IMR-90 (cell line): ENCODE data around the gene CASZ1. TPM values are rescaled to one million over a fixed set of nuclear protein-coding genes. Genes with fewer than 3 reads are reported as not detected.

Experiments
- ATAC-seq: fragments of 200-7000 bp; cut with Tn5 transposase; 2 replicates; pipeline ENCODE4 v1.9.1; 2020; ENCODE audit warnings: low read depth, mild to moderate bottlenecking, moderate library complexity
- BruUV-seq: library from RNA; stranded (reverse); fragments of 400-500 nt; replicated peaks from 2 replicates; lab custom pipeline; 2021; lab: Mats Ljungman, UMichigan
- CTCF ChIA-PET: fragments of 300-600 bp; formaldehyde crosslinking; extraction: SDS; loops from one replicate; lab custom pipeline; 2021; ENCODE audit warnings: antibody characterized with exemption; lab: Yijun Ruan, JAX
- POLR2A ChIA-PET: fragments of 300-600 bp; sonication (Branson Sonifier 250); formaldehyde crosslinking; loops from one replicate; lab custom pipeline; 2022; ENCODE audit warnings: antibody characterized with exemption; ENCODE audit not compliant: unreplicated experiment; lab: Charles Lee
- DNase-seq: peaks from one replicate; pipeline ENCODE4 v3.0.0; 2013
- H2AFZ ChIP-seq: replicated peaks from 2 replicates; pipeline ENCODE3; 2013; ENCODE audit warnings: low read length, mild to moderate bottlenecking; ENCODE audit not compliant: poor library complexity
- H2AK5ac ChIP-seq: 2 replicates; pipeline ENCODE4 v1.6.1; 2013; ENCODE audit warnings: low read depth, low read length, inconsistent platforms
- H2AK9ac ChIP-seq: replicated peaks from 2 replicates; pipeline ENCODE3; 2013; ENCODE audit warnings: mild to moderate bottlenecking, low read depth, low read length, moderate library complexity; ENCODE audit not compliant: poor library complexity
- H2BK120ac ChIP-seq: 2 replicates; pipeline ENCODE4 v1.6.1; 2013; ENCODE audit warnings: low read depth, low read length, inconsistent platforms
- H2BK15ac ChIP-seq: 3 replicates; pipeline ENCODE4 v1.6.1; 2013; ENCODE audit warnings: low read depth, low read length, inconsistent platforms
- H2BK20ac ChIP-seq: 2 replicates; pipeline ENCODE4 v1.6.1; 2013; ENCODE audit warnings: low read depth, mild to moderate bottlenecking, inconsistent platforms, low read length, moderate library complexity
- H2BK5ac ChIP-seq: 2 replicates; pipeline ENCODE4 v1.6.1; 2013; ENCODE audit warnings: mild to moderate bottlenecking, low read depth, low read length, inconsistent platforms; ENCODE audit not compliant: poor library complexity, severe bottlenecking
- H3K14ac ChIP-seq: replicated peaks from 2 replicates; pipeline ENCODE4 v1.6.1; 2013; ENCODE audit warnings: low read depth, low read length, inconsistent platforms
- H3K18ac ChIP-seq: 2 replicates; pipeline ENCODE4 v1.6.1; 2013; ENCODE audit warnings: low read depth, low read length, control low read depth
- H3K23ac ChIP-seq: 2 replicates; pipeline ENCODE4 v1.6.1; 2013; ENCODE audit warnings: low read depth, low read length, inconsistent platforms
- H3K27ac ChIP-seq: 2 replicates; pipeline ENCODE4 v1.5.1; 2013; ENCODE audit warnings: mild to moderate bottlenecking, control low read depth, low read length; ENCODE audit not compliant: insufficient read depth
- H3K27me3 ChIP-seq: 2 replicates; pipeline ENCODE4 v1.6.1; 2013; ENCODE audit warnings: low read length; ENCODE audit not compliant: control insufficient read depth, insufficient read depth
- H3K36me3 ChIP-seq: 2 replicates; pipeline ENCODE4 v1.6.1; 2013; ENCODE audit warnings: low read length, mixed read lengths; ENCODE audit not compliant: control insufficient read depth, insufficient read depth
- H3K4ac ChIP-seq: 2 replicates; pipeline ENCODE4 v1.6.1; 2013; ENCODE audit warnings: low read depth, low read length, inconsistent platforms
- H3K4me1 ChIP-seq: 2 replicates; pipeline ENCODE4 v1.6.1; 2013; ENCODE audit warnings: low read length, mixed read lengths; ENCODE audit not compliant: control insufficient read depth, insufficient read depth
- H3K4me2 ChIP-seq: 2 replicates; pipeline ENCODE4 v1.6.1; 2013; ENCODE audit warnings: low read depth, mild to moderate bottlenecking, control low read depth, low read length, moderate library complexity
- H3K4me3 ChIP-seq: 2 replicates; pipeline ENCODE4 v1.5.1; 2013; ENCODE audit warnings: low read depth, mild to moderate bottlenecking, control low read depth, low read length, moderate library complexity; ENCODE audit not compliant: insufficient read depth
- H3K56ac ChIP-seq: 2 replicates; pipeline ENCODE4 v1.6.1; 2013; ENCODE audit warnings: low read length, inconsistent platforms; ENCODE audit not compliant: insufficient read depth; ENCODE audit errors: extremely low read depth
- H3K79me1 ChIP-seq, 2 experiments: 2 replicates each; pipeline ENCODE4 v1.6.1; 2013; ENCODE audit warnings: low read length in 2 of 2, inconsistent platforms in 1 of 2, low read depth in 1 of 2
- H3K9ac ChIP-seq: 2 replicates; pipeline ENCODE4 v1.6.1; 2013; ENCODE audit warnings: low read depth, low read length, control low read depth
- H3K9me1 ChIP-seq: 2 replicates; pipeline ENCODE4 v1.6.1; 2013; ENCODE audit warnings: low read length, inconsistent platforms; ENCODE audit not compliant: insufficient read depth
- H3K9me3 ChIP-seq: 2 replicates; pipeline ENCODE4 v1.6.1; 2013; ENCODE audit warnings: low read length; ENCODE audit not compliant: control insufficient read depth, insufficient read depth
- H4K20me1 ChIP-seq: 2 replicates; pipeline ENCODE4 v1.6.1; 2013; ENCODE audit warnings: low read length, inconsistent platforms; ENCODE audit not compliant: insufficient read depth
- H4K5ac ChIP-seq: 2 replicates; pipeline ENCODE4 v1.6.1; 2013; ENCODE audit warnings: mild to moderate bottlenecking, low read depth, low read length, control low read depth
- H4K8ac ChIP-seq, 2 experiments: 2 replicates each; pipeline ENCODE4 v1.6.1; 2013; ENCODE audit warnings: low read depth in 2 of 2, low read length in 2 of 2, control low read depth in 1 of 2, inconsistent platforms in 1 of 2
- H4K91ac ChIP-seq: 2 replicates; pipeline ENCODE4 v1.6.1; 2013; ENCODE audit warnings: low read depth, low read length, inconsistent platforms; ENCODE audit not compliant: insufficient read depth
- BHLHE40 ChIP-seq: fragments of 150-350 bp; IDR thresholded peaks from 2 replicates; pipeline ENCODE4 v1.6.1; 2016; ENCODE audit warnings: mild to moderate bottlenecking, low read depth, low read length
- CEBPB ChIP-seq: IDR thresholded peaks from 2 replicates; pipeline ENCODE4 v1.6.1; 2012; ENCODE audit warnings: low read depth, low read length, improper control_type of control experiment
- CHD1 ChIP-seq: IDR thresholded peaks from 2 replicates; pipeline ENCODE4 v1.6.1; 2012; ENCODE audit warnings: low read depth, low read length, improper control_type of control experiment
- CTCF ChIP-seq: conservative IDR thresholded peaks from 2 replicates; pipeline ENCODE4 v1.5.1; 2012; ENCODE audit warnings: mild to moderate bottlenecking, low read depth, low read length, improper control_type of control experiment
- ELK1 ChIP-seq: fragments of 150-350 bp; IDR thresholded peaks from 2 replicates; pipeline ENCODE4 v1.6.1; 2016; ENCODE audit warnings: low read depth, mild to moderate bottlenecking, low read length, moderate library complexity, borderline replicate concordance
- FOS ChIP-seq: fragments of 150-350 bp; IDR thresholded peaks from 2 replicates; pipeline ENCODE4 v1.6.1; 2016; ENCODE audit warnings: low read depth, low read length
- MAFK ChIP-seq: IDR thresholded peaks from 2 replicates; pipeline ENCODE4 v1.6.1; 2012; ENCODE audit warnings: low read depth, low read length, improper control_type of control experiment
- MAZ ChIP-seq: IDR thresholded peaks from 2 replicates; pipeline ENCODE4 v1.6.1; 2012; ENCODE audit warnings: low read depth, mild to moderate bottlenecking, low read length, improper control_type of control experiment, moderate library complexity, borderline replicate concordance
- MXI1 ChIP-seq: IDR thresholded peaks from 2 replicates; pipeline ENCODE4 v1.6.1; 2012; ENCODE audit warnings: low read depth, mild to moderate bottlenecking, low read length, moderate library complexity, borderline replicate concordance
- NFE2L2 ChIP-seq: fragments of 150-350 bp; IDR thresholded peaks from 2 replicates; pipeline ENCODE4 v1.6.1; 2016; ENCODE audit warnings: low read depth, mild to moderate bottlenecking, low read length
- POLR2A ChIP-seq: IDR thresholded peaks from 2 replicates; pipeline ENCODE4 v1.6.1; 2012; ENCODE audit warnings: mild to moderate bottlenecking, low read depth, low read length
- RAD21 ChIP-seq: IDR thresholded peaks from 2 replicates; pipeline ENCODE4 v1.6.1; 2012; ENCODE audit warnings: low read length, improper control_type of control experiment
- RCOR1 ChIP-seq: IDR thresholded peaks from 2 replicates; pipeline ENCODE4 v1.6.1; 2012; ENCODE audit warnings: mild to moderate bottlenecking, low read length, improper control_type of control experiment; ENCODE audit not compliant: insufficient replicate concordance
- RFX5 ChIP-seq: IDR thresholded peaks from 2 replicates; pipeline ENCODE4 v1.8.0; 2012; ENCODE audit warnings: low read depth, mild to moderate bottlenecking, low read length, moderate library complexity
- SMC3 ChIP-seq: fragments of 150-350 bp; IDR thresholded peaks from 2 replicates; pipeline ENCODE4 v1.6.1; 2016; ENCODE audit warnings: low read depth, mild to moderate bottlenecking, antibody characterized with exemption, low read length, moderate library complexity
- USF2 ChIP-seq: fragments of 150-350 bp; IDR thresholded peaks from 2 replicates; pipeline ENCODE4 v1.6.1; 2017; ENCODE audit warnings: mild to moderate bottlenecking, antibody characterized with exemption, low read length, low read depth
- WGBS, 2 experiments: methylation state at CpG; one replicate each; pipeline versions ENCODE4 v1.1.5 to v1.1.7; 2013; ENCODE audit warnings: missing lambda C conversion rate in 2 of 2; ENCODE audit not compliant: insufficient read length in 1 of 2; ENCODE audit errors: extremely low coverage in 2 of 2; 5-methylcytosine and 5-hydroxymethylcytosine counted together
- dilution Hi-C: fragments of 300-500 bp; cut with HindIII; formaldehyde crosslinking; loops from one replicate; pipeline ENCODE4 v1.14.3; 2018; ENCODE audit warnings: low sequenced_read_pairs; ENCODE audit not compliant: unreplicated experiment
- in situ Hi-C: fragments of 300-500 bp; cut with MboI; formaldehyde crosslinking; loops from 3 replicates; pipeline ENCODE4 v1.14.3; 2019; ENCODE audit warnings: low sequenced_read_pairs, inconsistent platforms, mixed read lengths
- intact Hi-C: fragments of 100-400 bp; cut with micrococcal nuclease; formaldehyde crosslinking; loops from 2 replicates; pipeline ENCODE4 v1.10.0; 2022
- polyA plus RNA-seq, 3 experiments: library from polyadenylated mRNA; depleted of rRNA; stranded (reverse); fragments of >200 nt; gene quantifications; 2 replicates each; pipeline ENCODE4 v1.2.3, GENCODE V29; 2012; ENCODE audit warnings: low replicate concordance in 1 of 3
- total RNA-seq: library from RNA; depleted of rRNA; stranded (reverse); fragments of >200 nt; gene quantifications from 2 replicates; pipeline ENCODE4 v1.2.3, GENCODE V29; 2012

CASZ1 gene
- total and polyA plus RNA-seq, 2 of the 4 experiments (the other 2 are of a cell fraction) = 0.18 to 0.24 TPM

- TF ChIP-seq CEBPB (no peak), USF2 (no peak), MAFK (no peak), BHLHE40 (no peak), POLR2A (no peak), RCOR1 (no peak), MAZ (no peak), ELK1 (no peak), CTCF (no peak), RFX5 (no peak), FOS (no peak), CHD1 (no peak), SMC3 (no peak), RAD21 (no peak), NFE2L2 (no peak), MXI1 (no peak)
- in situ Hi-C loops = no loop called here
- H3K18ac ChIP-seq = no peak overlapping the region
- H2BK20ac ChIP-seq = no peak overlapping the region
- no peak overlapping the region for H2BK15ac ChIP-seq
- peaks cover 51% of the 10 kb centered on the region for H3K27me3 ChIP-seq
- H2AK5ac ChIP-seq = no peak overlapping the region
- BruUV-seq = no TSS peak
- no peaks in the 10 kb centered on the region for H3K9me3 ChIP-seq
- H3K9ac ChIP-seq = no peak overlapping the region
- no peak overlapping the region for H3K23ac ChIP-seq
- no peak overlapping the region for H3K4ac ChIP-seq
- CTCF ChIA-PET = no interaction called here
- no peak overlapping the region for H4K5ac ChIP-seq
- H4K8ac ChIP-seq = no peak overlapping the region
- no peaks in the 10 kb centered on the region for H3K79me1 ChIP-seq
- H3K56ac ChIP-seq = no peak overlapping the region
- DNase-seq (no peak), ATAC-seq (no peak)
- dilution Hi-C loops = no loop called here
- peak overlapping the region; percentile 28 for H2AK9ac ChIP-seq
- 60% methylated on average over 1 of the region's 11 CpGs; no CpG with 5 or more reads in 1 of the 2 experiments for WGBS, 2 experiments
- H3K14ac ChIP-seq = no peak overlapping the region
- no peaks in the 10 kb centered on the region for H3K4me1 ChIP-seq
- H2BK120ac ChIP-seq = no peak overlapping the region
- no peak overlapping the region for H2AFZ ChIP-seq
- H3K4me3 ChIP-seq = no peak overlapping the region
- no peak overlapping the region for H2BK5ac ChIP-seq
- no peak overlapping the region for H3K4me2 ChIP-seq
- H3K36me3 ChIP-seq = no peaks in the 10 kb centered on the region
- intact Hi-C loops = no loop called here
- POLR2A ChIA-PET = no interaction called here
- H4K91ac ChIP-seq = no peak overlapping the region
- H3K9me1 ChIP-seq = no peaks in the 10 kb centered on the region
- no peaks in the 10 kb centered on the region; the same call in 1 of the 2 replicates for H4K20me1 ChIP-seq
- no peak overlapping the region for H3K27ac ChIP-seq
These were observed 40.3 kb upstream of the CASZ1 start for GRCh38 chr1:10836726-10837125.
